Measurements from ENCODE around the gene FRMD5. TPM values are rescaled to one million over a fixed set of nuclear protein-coding genes. Genes with fewer than 3 reads are reported as not detected.

FRMD5 gene
- polyA plus RNA-seq, 2 of the 4 experiments (the other 2 are of a cell fraction), result 2.5 to 3.6 TPM

GRCh38 chr15:44029940-44030568, 165.0 kb downstream of the FRMD5 start:
- POLR2A ChIA-PET, result no interaction called here

GRCh38 chr15:44029003-44029402, 166.1 kb downstream of the FRMD5 start:
- Histone ChIP-seq H3K4me3 (no peak overlapping the region), H3K4me2 (no peak overlapping the region), H3K4me1 (peaks cover 23% of the 10 kb centered on the region), H3K9me3 (no peaks in the 10 kb centered on the region), H3K27ac (peak overlapping the region in 1 of 2 experiments; percentile 76; a peak in 2 of 6 replicates)
- DNase-seq (ENCODE audit: low read depth in 1 of 2, low spot score in 1 of 2) (no peak), ATAC-seq (no peak), FAIRE-seq (no peak)
- ChIA-PET POLR2A (no interaction called here), CTCF (interaction anchor here (0.6 kb wide), 2 partner anchors 186 to 1677 kb away, joined by 3 read pairs; no protein-coding TSS in a partner anchor)
- WGBS (ENCODE audit: missing lambda C conversion rate), result 78% methylated on average over 2 of the region's 2 CpGs
- TF ChIP-seq HOXB13 (CRISPR knock-in tag; IDR thresholded peaks at IDR 0.05; ENCODE audit: low read depth) (no peak), SMC3 (IDR thresholded peaks at IDR 0.05) (no peak), TFCP2L1 (CRISPR knock-in tag; IDR thresholded peaks at IDR 0.05) (no peak), FOSL2 (IDR thresholded peaks at IDR 0.05) (no peak), FOSL2 (CRISPR knock-in tag; IDR thresholded peaks at IDR 0.05) (no peak), CBX2 (IDR thresholded peaks at IDR 0.05; ENCODE audit: borderline replicate concordance, low read depth) (no peak), MAFK (IDR thresholded peaks at IDR 0.05; ENCODE audit: partially characterized antibody) (no peak), CEBPB (IDR thresholded peaks at IDR 0.05) (no peak), CHD2 (IDR thresholded peaks at IDR 0.05; ENCODE audit: low read length, partially characterized antibody) (no peak), NPAS2 (CRISPR knock-in tag; IDR thresholded peaks at IDR 0.05; ENCODE audit: borderline replicate concordance) (no peak), RAD21 (conservative IDR thresholded peaks at IDR 0.05 in 1 of 2, IDR thresholded peaks at IDR 0.05 in 1 of 2) (no peak), RFX5 (IDR thresholded peaks at IDR 0.05) (no peak), ZC3H11A (IDR thresholded peaks at IDR 0.05) (no peak)
- TF ChIP-seq, protein P1, sequence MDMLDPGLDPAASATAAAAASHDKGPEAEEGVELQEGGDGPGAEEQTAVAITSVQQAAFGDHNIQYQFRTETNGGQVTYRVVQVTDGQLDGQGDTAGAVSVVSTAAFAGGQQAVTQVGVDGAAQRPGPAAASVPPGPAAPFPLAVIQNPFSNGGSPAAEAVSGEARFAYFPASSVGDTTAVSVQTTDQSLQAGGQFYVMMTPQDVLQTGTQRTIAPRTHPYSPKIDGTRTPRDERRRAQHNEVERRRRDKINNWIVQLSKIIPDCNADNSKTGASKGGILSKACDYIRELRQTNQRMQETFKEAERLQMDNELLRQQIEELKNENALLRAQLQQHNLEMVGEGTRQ (IDR thresholded peaks at IDR 0.05), result no peak
- TF ChIP-seq, protein P2, sequence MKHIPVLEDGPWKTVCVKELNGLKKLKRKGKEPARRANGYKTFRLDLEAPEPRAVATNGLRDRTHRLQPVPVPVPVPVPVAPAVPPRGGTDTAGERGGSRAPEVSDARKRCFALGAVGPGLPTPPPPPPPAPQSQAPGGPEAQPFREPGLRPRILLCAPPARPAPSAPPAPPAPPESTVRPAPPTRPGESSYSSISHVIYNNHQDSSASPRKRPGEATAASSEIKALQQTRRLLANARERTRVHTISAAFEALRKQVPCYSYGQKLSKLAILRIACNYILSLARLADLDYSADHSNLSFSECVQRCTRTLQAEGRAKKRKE (CRISPR knock-in tag; IDR thresholded peaks at IDR 0.05; ENCODE audit: low read depth), result no peak

More at GRCh38 chr15:44029940-44030568, 165.0 kb downstream of the FRMD5 start:
- Histone ChIP-seq H3K4me3 (no peak overlapping the region), H3K27ac (no peak overlapping the region), H3K9me3 (no peaks in the 10 kb centered on the region), H3K4me1 (peaks cover 25% of the 10 kb centered on the region), H3K4me2 (no peak overlapping the region)
- no peak for FAIRE-seq
- no peak for ATAC-seq
- no peak for DNase-seq (ENCODE audit: low read depth in 1 of 2, low spot score in 1 of 2)
- CTCF ChIA-PET, result interaction anchor here (1.5 kb wide), 1 partner anchor 30 kb away, joined by 3 read pairs; no protein-coding TSS in a partner anchor
- 94% methylated on average over 2 of the region's 2 CpGs for WGBS (ENCODE audit: missing lambda C conversion rate)
- TF ChIP-seq HMGXB4 (CRISPR knock-in tag; IDR thresholded peaks at IDR 0.05; ENCODE audit: borderline replicate concordance), result no peak
- TF ChIP-seq, protein P2 (CRISPR knock-in tag; IDR thresholded peaks at IDR 0.05; ENCODE audit: low read depth), result no peak
- no peak for TF ChIP-seq POLR2AphosphoS2 (conservative IDR thresholded peaks at IDR 0.05; ENCODE audit: low read length)
- no peak for TF ChIP-seq ZC3H11A (IDR thresholded peaks at IDR 0.05)
- no peak for TF ChIP-seq TP53 (CRISPR knock-in tag; IDR thresholded peaks at IDR 0.05)
- TF ChIP-seq MYC (IDR thresholded peaks at IDR 0.05; ENCODE audit: borderline replicate concordance, low read length), result no peak
